PC-9 (cell line): ENCODE data around the gene INPP5A. TPM values are rescaled to one million over a fixed set of nuclear protein-coding genes. Genes with fewer than 3 reads are reported as not detected.

Experiments
- BruUV-seq: library from RNA; stranded (reverse); fragments of 400-500 nt; replicated peaks from 2 replicates; lab custom pipeline; 2021; lab: Mats Ljungman, UMichigan
- CTCF ChIA-PET: fragments of 300-600 bp; sonication (Branson Sonifier 250); formaldehyde crosslinking; loops from one replicate; lab custom pipeline; 2022; ENCODE audit warnings: antibody characterized with exemption; lab: Charles Lee
- POLR2A ChIA-PET: fragments of 300-600 bp; sonication (Branson Sonifier 250); formaldehyde crosslinking; loops from one replicate; lab custom pipeline; 2022; ENCODE audit warnings: antibody characterized with exemption; ENCODE audit not compliant: unreplicated experiment; lab: Charles Lee
- DNase-seq, 2 experiments: peaks; one replicate each; pipeline versions ENCODE4 v3.0.0 to v3.0.0-alpha.2; 2015 to 2022; ENCODE audit warnings: mixed read lengths in 1 of 2
- H2AFZ ChIP-seq: fragments of 200-600 bp; sonication (generic); 2 replicates; pipeline ENCODE4 v1.8.1; 2017; ENCODE audit warnings: antibody characterized with exemption
- H3F3A ChIP-seq: fragments of 200-600 bp; sonication (generic); 2 replicates; pipeline ENCODE4 v1.8.1; 2017; ENCODE audit warnings: antibody characterized with exemption, mild to moderate bottlenecking, low read depth; ENCODE audit not compliant: insufficient read depth
- H3K27ac ChIP-seq: fragments of 200-600 bp; sonication (generic); 2 replicates; pipeline ENCODE4 v1.6.1; 2016; ENCODE audit warnings: mixed run types
- H3K27me3 ChIP-seq: fragments of 200-600 bp; sonication (generic); 2 replicates; pipeline ENCODE4 v1.6.1; 2016; ENCODE audit warnings: low read depth, mixed run types; ENCODE audit not compliant: insufficient read depth
- H3K36me3 ChIP-seq: fragments of 200-600 bp; sonication (generic); 2 replicates; pipeline ENCODE4 v1.6.1; 2016; ENCODE audit warnings: low read depth, mixed run types
- H3K4me1 ChIP-seq: fragments of 200-600 bp; sonication (generic); replicated peaks from 2 replicates; pipeline ENCODE4 v1.6.1; 2016; ENCODE audit warnings: mixed run types; ENCODE audit not compliant: insufficient read depth
- H3K4me2 ChIP-seq: fragments of 200-600 bp; sonication (generic); 2 replicates; pipeline ENCODE4 v1.6.1; 2017; ENCODE audit warnings: mixed run types
- H3K4me3 ChIP-seq: fragments of 200-600 bp; sonication (generic); 2 replicates; pipeline ENCODE4 v1.6.1; 2016; ENCODE audit warnings: mixed run types
- H3K79me2 ChIP-seq: fragments of 200-600 bp; sonication (generic); 2 replicates; pipeline ENCODE4 v1.6.1; 2017; ENCODE audit warnings: low read depth, mixed run types
- H3K9me2 ChIP-seq: fragments of 200-600 bp; sonication (generic); 2 replicates; pipeline ENCODE4 v1.8.1; 2017; ENCODE audit warnings: mild to moderate bottlenecking; ENCODE audit not compliant: insufficient read depth
- H3K9me3 ChIP-seq: fragments of 200-600 bp; sonication (generic); 2 replicates; pipeline ENCODE4 v1.8.1; 2016; ENCODE audit warnings: low read depth; ENCODE audit not compliant: insufficient read depth
- H4K20me1 ChIP-seq: fragments of 200-600 bp; sonication (generic); 2 replicates; pipeline ENCODE4 v1.8.1; 2017; ENCODE audit not compliant: insufficient read depth
- EZH2 ChIP-seq: fragments of 200-600 bp; sonication (generic); IDR thresholded peaks from 2 replicates; pipeline ENCODE4 v1.8.0; 2017; ENCODE audit warnings: antibody characterized with exemption, low read depth
- intact Hi-C: fragments of 100-400 bp; cut with micrococcal nuclease; formaldehyde crosslinking; loops from one replicate; pipeline ENCODE4 v1.10.0; 2022; ENCODE audit not compliant: unreplicated experiment
- total RNA-seq: library from RNA; stranded (reverse); gene quantifications from 2 replicates; pipeline ENCODE4 v1.2.3, GENCODE V29; 2021
- TF ChIP-seq, protein P1 (sequence below): fragments of 200-600 bp; sonication (generic); conservative IDR thresholded peaks from 2 replicates; pipeline ENCODE4 v1.6.1; 2017; ENCODE audit warnings: mixed run types, antibody characterized with exemption, mild to moderate bottlenecking, moderate library complexity

The INPP5A gene
- total RNA-seq, 1 experiment from 2014 or later, result 18.4 TPM

DNA sequence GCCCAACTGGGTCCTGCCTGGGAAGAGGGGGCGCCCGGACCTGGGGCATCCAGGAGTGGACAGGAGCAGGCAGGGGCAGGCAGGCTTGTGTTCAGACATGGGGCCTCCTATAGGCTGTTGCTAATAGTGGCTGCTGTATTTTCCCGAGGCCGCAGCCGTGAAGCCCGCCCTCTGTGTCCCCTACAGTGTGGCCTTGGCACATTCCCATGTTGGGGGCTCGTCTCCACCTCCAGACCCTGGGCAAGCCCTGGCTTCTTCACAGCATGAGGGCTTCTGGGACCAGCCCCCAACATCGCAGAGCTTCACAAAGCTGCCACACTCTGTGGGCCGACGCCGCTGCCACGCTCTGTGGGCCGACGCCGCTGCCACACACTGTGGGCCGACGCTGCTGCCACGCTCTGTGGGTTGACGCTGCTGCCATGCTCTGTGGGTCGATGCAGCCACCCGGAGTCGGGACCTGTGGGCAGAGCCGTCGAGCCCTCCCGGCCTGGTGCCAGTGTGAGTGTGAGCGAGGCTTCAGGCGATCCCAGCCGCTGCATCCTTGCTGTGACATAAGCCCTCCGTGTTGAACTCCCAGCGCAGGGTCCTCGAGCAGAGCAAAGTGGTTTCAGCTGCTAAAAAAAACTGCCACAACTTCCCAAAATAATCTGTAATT lies 109.0 kb downstream of the INPP5A start:
- no peak for TF ChIP-seq EZH2
- TF ChIP-seq, protein P1, sequence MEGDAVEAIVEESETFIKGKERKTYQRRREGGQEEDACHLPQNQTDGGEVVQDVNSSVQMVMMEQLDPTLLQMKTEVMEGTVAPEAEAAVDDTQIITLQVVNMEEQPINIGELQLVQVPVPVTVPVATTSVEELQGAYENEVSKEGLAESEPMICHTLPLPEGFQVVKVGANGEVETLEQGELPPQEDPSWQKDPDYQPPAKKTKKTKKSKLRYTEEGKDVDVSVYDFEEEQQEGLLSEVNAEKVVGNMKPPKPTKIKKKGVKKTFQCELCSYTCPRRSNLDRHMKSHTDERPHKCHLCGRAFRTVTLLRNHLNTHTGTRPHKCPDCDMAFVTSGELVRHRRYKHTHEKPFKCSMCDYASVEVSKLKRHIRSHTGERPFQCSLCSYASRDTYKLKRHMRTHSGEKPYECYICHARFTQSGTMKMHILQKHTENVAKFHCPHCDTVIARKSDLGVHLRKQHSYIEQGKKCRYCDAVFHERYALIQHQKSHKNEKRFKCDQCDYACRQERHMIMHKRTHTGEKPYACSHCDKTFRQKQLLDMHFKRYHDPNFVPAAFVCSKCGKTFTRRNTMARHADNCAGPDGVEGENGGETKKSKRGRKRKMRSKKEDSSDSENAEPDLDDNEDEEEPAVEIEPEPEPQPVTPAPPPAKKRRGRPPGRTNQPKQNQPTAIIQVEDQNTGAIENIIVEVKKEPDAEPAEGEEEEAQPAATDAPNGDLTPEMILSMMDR, result no peak
- Histone ChIP-seq H3K79me2 (no peaks in the 10 kb centered on the region), H2AFZ (no peak overlapping the region), H3F3A (no peaks in the 10 kb centered on the region), H3K4me2 (no peak overlapping the region), H3K9me3 (no peaks in the 10 kb centered on the region), H3K9me2 (no peaks in the 10 kb centered on the region), H3K4me3 (no peak overlapping the region), H3K4me1 (no peaks in the 10 kb centered on the region), H3K36me3 (no peaks in the 10 kb centered on the region), H3K27me3 (no peaks in the 10 kb centered on the region), H3K27ac (no peak overlapping the region), H4K20me1 (no peaks in the 10 kb centered on the region)
- ChIA-PET POLR2A (no interaction called here), CTCF (no interaction called here)
- BruUV-seq, result no TSS peak
- intact Hi-C loops, result no loop called here
- DNase-seq, result no peak

DNA sequence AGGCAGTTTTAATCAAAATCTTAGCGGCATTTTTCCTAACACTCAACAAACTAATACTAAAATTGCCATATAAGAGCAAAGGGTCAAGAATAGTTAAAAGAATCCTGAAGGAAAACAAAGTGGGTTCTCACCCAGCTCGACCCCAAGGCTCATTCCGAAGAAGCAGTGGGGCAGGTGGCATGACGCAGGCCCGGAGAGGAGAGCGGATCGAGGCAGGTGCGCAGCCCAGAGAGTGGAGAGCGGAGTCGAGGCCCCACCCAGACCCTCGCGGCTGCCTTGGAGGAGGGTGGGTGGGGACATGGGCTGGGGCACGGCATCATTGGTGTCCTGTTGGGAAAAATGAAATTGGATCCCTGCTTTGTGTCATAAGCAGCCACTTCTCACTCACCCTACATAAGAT lies 109.8 kb downstream of the INPP5A start:
- no peak overlapping the region for H3K27ac ChIP-seq
- intact Hi-C loops, result no loop called here
- no peaks in the 10 kb centered on the region for H3F3A ChIP-seq
- ChIA-PET CTCF (no interaction called here), POLR2A (no interaction called here)
- TF ChIP-seq, protein P1, result no peak
- TF ChIP-seq EZH2, result no peak
- DNase-seq, result no peak
- H2AFZ ChIP-seq, result no peak overlapping the region
- H3K4me2 ChIP-seq, result no peak overlapping the region
- H4K20me1 ChIP-seq, result no peaks in the 10 kb centered on the region
- no peaks in the 10 kb centered on the region for H3K4me1 ChIP-seq
- no peaks in the 10 kb centered on the region for H3K36me3 ChIP-seq
- no peaks in the 10 kb centered on the region for H3K9me3 ChIP-seq
- no peak overlapping the region for H3K4me3 ChIP-seq
- no peaks in the 10 kb centered on the region for H3K79me2 ChIP-seq
- BruUV-seq, result no TSS peak
- no peaks in the 10 kb centered on the region for H3K9me2 ChIP-seq
- no peaks in the 10 kb centered on the region for H3K27me3 ChIP-seq

DNA sequence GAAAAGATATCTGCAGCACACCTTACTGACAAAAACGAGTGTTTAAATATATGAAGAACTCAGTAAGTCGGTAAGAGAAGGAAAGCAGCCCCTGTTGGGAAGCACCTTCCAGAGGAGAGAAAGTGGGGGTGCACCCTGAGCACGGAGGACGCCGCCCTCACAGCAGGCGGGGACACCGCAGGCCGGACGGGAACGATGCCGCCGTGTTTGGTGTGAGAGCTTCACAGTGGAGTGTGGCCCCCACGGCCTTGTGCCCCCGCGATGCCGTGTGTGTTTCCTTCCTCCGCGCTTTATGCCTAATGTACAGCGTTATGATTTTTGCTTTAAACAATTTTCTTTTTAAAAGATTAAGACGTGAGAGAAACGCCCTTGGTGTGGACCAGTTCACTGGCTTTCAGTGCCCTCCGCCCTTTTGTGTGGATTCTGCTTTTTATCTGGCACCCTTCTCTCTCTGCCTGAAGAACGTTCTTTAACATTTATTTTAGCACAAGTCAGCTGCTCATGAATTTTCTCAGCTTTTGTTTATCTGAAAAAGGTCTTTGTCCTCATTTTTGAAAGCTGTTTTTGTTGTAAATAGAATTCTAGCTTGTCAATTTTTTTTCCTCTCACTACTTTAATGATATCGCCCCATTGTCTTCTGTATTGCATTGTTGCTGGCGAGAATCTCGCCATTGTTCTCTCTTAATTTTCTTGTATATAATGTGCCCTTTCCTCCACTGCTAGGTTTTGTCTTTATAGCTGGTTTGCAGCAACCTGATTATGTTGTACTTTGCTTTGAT lies 110.7 kb downstream of the INPP5A start:
- BruUV-seq, result no TSS peak
- POLR2A ChIA-PET, result no interaction called here
- no peak for TF ChIP-seq EZH2
- TF ChIP-seq, protein P1, result no peak

More for the DNA sequence above, 110.7 kb downstream of the INPP5A start:
- Histone ChIP-seq H4K20me1 (no peaks in the 10 kb centered on the region), H3K9me2 (no peaks in the 10 kb centered on the region), H3K36me3 (no peaks in the 10 kb centered on the region), H2AFZ (no peak overlapping the region), H3K27me3 (no peaks in the 10 kb centered on the region), H3K4me2 (no peak overlapping the region), H3K79me2 (no peaks in the 10 kb centered on the region), H3K27ac (no peak overlapping the region), H3K9me3 (no peaks in the 10 kb centered on the region), H3F3A (no peaks in the 10 kb centered on the region), H3K4me1 (no peaks in the 10 kb centered on the region), H3K4me3 (no peak overlapping the region)
- no peak for DNase-seq
- CTCF ChIA-PET, result no interaction called here
- intact Hi-C loops, result no loop called here
